Loucy (cell line): Measurements from ENCODE around the gene C10orf105.

Source experiments
- H2AFZ ChIP-seq: fragments of 200-600 bp; sonication (generic); 2 replicates; pipeline ENCODE4 v1.6.0; 2016; ENCODE audit warnings: antibody characterized with exemption, mild to moderate bottlenecking, low read length, moderate library complexity
- H3F3A ChIP-seq: fragments of 200-600 bp; 2 replicates; pipeline ENCODE4 v1.6.0; 2016; ENCODE audit warnings: antibody characterized with exemption, low read depth, mild to moderate bottlenecking
- H3K27me3 ChIP-seq: fragments of 200-600 bp; sonication (generic); 2 replicates; pipeline ENCODE4 v1.6.1; 2014; ENCODE audit warnings: low read length, mild to moderate bottlenecking; ENCODE audit not compliant: insufficient read depth, poor library complexity, severe bottlenecking
- H3K36me3 ChIP-seq: fragments of 200-600 bp; sonication (generic); 2 replicates; pipeline ENCODE4 v1.6.1; 2016; ENCODE audit warnings: low read length; ENCODE audit not compliant: insufficient read depth
- H3K4me1 ChIP-seq: fragments of 200-600 bp; sonication (generic); 2 replicates; pipeline ENCODE4 v1.5.1; 2014; ENCODE audit warnings: low read length, mild to moderate bottlenecking; ENCODE audit not compliant: insufficient read depth, poor library complexity, severe bottlenecking
- H3K4me2 ChIP-seq: fragments of 200-600 bp; sonication (generic); 2 replicates; pipeline ENCODE4 v1.6.0; 2014; ENCODE audit warnings: antibody characterized with exemption, low read length, low read depth, mild to moderate bottlenecking; ENCODE audit not compliant: poor library complexity, severe bottlenecking
- H3K4me3 ChIP-seq: fragments of 200-600 bp; sonication (generic); 2 replicates; pipeline ENCODE4 v1.5.1; 2014; ENCODE audit warnings: low read length, mild to moderate bottlenecking, mixed read lengths; ENCODE audit not compliant: poor library complexity, severe bottlenecking
- H3K79me2 ChIP-seq: fragments of 200-600 bp; sonication (generic); 2 replicates; pipeline ENCODE4 v1.6.1; 2014; ENCODE audit warnings: low read length; ENCODE audit not compliant: insufficient read depth
- H3K9ac ChIP-seq: fragments of 200-600 bp; sonication (generic); 2 replicates; pipeline ENCODE4 v1.6.0; 2014; ENCODE audit warnings: mild to moderate bottlenecking, low read depth, low read length, moderate library complexity; ENCODE audit not compliant: poor library complexity, severe bottlenecking
- H3K9me2 ChIP-seq: fragments of 200-600 bp; sonication (generic); replicated peaks from 2 replicates; pipeline ENCODE4 v1.6.1; 2016; ENCODE audit warnings: low read depth, low read length, mixed read lengths
- H3K9me3 ChIP-seq: fragments of 200-600 bp; sonication (generic); 2 replicates; pipeline ENCODE4 v1.6.1; 2014; ENCODE audit warnings: mild to moderate bottlenecking, antibody characterized with exemption, low read length, low read depth; ENCODE audit not compliant: insufficient read depth
- H4K20me1 ChIP-seq: fragments of 200-600 bp; sonication (generic); 2 replicates; pipeline ENCODE4 v1.6.0; 2014; ENCODE audit warnings: antibody characterized with exemption, low read length, mild to moderate bottlenecking; ENCODE audit not compliant: insufficient read depth, poor library complexity, severe bottlenecking
- EZH2phosphoT487 ChIP-seq: fragments of 200-600 bp; IDR thresholded peaks from 2 replicates; pipeline ENCODE4 v1.6.1; 2018; ENCODE audit warnings: antibody characterized with exemption, mild to moderate bottlenecking, moderate library complexity, borderline replicate concordance
- TF ChIP-seq, protein P1 (sequence below): fragments of 200-600 bp; sonication (generic); conservative IDR thresholded peaks from 2 replicates; pipeline ENCODE4 v1.5.1; 2014; ENCODE audit warnings: mild to moderate bottlenecking, antibody characterized with exemption, low read length

C10orf105 gene

DNA sequence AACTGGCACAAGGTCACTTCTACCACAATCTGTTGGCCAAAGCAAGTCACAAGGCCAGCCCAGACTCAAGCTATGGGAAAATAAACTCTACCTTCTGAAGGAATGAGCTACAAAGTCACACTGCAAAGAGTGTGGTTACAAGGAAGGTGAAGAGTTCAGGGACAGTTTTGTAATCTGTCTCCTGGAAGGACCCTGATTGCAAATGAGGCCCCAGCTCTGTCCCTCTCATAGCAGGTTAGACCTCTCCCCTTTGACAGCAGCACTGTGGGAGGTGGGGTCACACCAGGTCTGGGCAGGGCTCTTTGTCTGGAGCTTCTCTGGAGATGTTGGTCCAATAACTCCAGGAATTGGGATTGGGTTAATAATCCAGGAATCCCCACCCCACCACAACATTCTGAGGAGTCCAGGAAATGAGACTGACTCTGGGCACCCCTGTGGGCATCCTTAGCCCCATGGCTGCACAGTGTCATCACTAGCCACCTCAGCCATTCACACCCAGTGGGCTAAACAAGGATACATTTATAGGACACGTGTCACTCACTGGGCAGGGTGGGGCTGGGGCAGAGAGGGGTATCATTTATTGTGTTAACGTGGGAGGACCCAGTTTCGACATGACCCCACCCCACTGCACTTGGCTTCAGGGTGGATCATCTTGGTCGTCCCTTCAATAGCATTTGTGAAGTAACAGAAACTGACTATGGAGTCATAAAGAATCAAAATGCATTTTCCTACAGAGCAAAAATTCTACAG lies 23.7 kb upstream of the C10orf105 start:
- Histone ChIP-seq H3K79me2 (no peaks in the 10 kb centered on the region), H3K4me3 (no peak overlapping the region), H3K9me3 (no peaks in the 10 kb centered on the region), H3K9ac (no peak overlapping the region), H3K4me1 (peaks cover 63% of the 10 kb centered on the region), H3K4me2 (no peak overlapping the region), H3K27me3 (no peaks in the 10 kb centered on the region), H3K9me2 (no peaks in the 10 kb centered on the region), H3F3A (no peaks in the 10 kb centered on the region), H4K20me1 (no peaks in the 10 kb centered on the region), H3K36me3 (no peaks in the 10 kb centered on the region), H2AFZ (no peak overlapping the region)
- TF ChIP-seq EZH2phosphoT487, result no peak
- TF ChIP-seq, protein P1, sequence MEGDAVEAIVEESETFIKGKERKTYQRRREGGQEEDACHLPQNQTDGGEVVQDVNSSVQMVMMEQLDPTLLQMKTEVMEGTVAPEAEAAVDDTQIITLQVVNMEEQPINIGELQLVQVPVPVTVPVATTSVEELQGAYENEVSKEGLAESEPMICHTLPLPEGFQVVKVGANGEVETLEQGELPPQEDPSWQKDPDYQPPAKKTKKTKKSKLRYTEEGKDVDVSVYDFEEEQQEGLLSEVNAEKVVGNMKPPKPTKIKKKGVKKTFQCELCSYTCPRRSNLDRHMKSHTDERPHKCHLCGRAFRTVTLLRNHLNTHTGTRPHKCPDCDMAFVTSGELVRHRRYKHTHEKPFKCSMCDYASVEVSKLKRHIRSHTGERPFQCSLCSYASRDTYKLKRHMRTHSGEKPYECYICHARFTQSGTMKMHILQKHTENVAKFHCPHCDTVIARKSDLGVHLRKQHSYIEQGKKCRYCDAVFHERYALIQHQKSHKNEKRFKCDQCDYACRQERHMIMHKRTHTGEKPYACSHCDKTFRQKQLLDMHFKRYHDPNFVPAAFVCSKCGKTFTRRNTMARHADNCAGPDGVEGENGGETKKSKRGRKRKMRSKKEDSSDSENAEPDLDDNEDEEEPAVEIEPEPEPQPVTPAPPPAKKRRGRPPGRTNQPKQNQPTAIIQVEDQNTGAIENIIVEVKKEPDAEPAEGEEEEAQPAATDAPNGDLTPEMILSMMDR, result no peak

DNA sequence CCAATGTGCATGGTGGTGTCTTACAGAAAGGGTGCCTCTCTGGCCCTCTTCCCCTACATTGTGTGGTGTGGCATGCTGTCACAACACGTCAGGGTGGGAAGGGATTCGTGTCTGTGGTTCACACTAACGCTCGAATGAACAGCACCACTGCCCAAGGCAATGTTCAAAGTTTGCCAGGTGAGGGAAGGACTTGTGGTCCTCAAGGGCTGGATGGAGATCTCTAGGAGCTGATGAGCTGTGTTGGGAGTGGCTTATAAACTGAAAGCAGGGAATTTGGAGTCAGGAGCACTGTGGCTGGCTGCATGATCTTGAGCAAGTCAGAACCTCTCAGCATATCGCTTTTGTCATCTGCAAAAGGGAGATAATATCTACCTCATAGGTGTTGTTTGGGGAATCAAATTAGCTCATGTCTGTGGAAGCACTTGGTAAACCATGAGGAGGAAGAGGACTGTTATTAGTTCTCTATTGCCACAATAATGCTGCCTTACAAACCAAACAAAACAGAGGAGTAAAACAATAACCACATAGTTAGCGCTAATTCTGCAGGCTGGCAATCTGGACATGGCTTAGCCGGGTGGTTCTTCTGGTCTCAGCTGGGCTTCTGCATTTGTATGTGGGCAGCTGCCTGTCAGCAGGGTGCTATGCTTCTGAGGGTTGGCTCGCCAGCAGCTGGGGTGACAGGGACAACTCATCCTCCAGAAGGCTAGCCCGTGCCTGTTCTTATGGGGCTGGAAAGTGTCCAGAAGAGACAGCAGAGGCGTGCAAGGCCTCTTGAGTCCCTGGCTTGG lies 22.9 kb upstream of the C10orf105 start:
- Histone ChIP-seq H3K27me3 (no peaks in the 10 kb centered on the region), H3K9ac (no peak overlapping the region), H3K4me1 (peaks cover 63% of the 10 kb centered on the region), H3F3A (no peaks in the 10 kb centered on the region), H3K36me3 (no peaks in the 10 kb centered on the region), H3K79me2 (no peaks in the 10 kb centered on the region), H3K9me2 (no peaks in the 10 kb centered on the region), H3K4me3 (no peak overlapping the region), H3K4me2 (no peak overlapping the region), H3K9me3 (no peaks in the 10 kb centered on the region), H2AFZ (no peak overlapping the region), H4K20me1 (no peaks in the 10 kb centered on the region)
- no peak for TF ChIP-seq EZH2phosphoT487
- TF ChIP-seq, protein P1, result no peak

DNA sequence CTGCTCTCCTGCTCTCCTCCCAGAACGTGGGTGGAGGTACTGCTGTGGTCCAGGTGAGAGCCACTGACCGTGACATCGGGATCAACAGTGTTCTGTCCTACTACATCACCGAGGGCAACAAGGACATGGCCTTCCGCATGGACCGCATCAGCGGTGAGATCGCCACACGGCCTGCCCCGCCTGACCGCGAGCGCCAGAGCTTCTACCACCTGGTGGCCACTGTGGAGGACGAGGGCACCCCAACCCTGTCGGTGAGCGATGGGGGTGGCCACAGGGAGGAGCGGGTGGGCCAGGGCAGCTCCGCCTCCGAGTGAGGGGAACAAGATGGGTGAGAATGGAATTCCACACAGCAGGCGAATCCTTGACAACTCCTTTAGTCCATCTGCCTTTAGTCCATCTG lies 22.1 kb upstream of the C10orf105 start:
- Histone ChIP-seq H3F3A (no peaks in the 10 kb centered on the region), H3K9me3 (no peaks in the 10 kb centered on the region), H3K4me3 (no peak overlapping the region), H3K4me1 (peaks cover 63% of the 10 kb centered on the region), H2AFZ (no peak overlapping the region), H3K36me3 (no peaks in the 10 kb centered on the region), H4K20me1 (no peaks in the 10 kb centered on the region), H3K79me2 (no peaks in the 10 kb centered on the region), H3K27me3 (no peaks in the 10 kb centered on the region), H3K9ac (peak overlapping the region; percentile 43), H3K4me2 (peak overlapping the region; percentile 59), H3K9me2 (no peaks in the 10 kb centered on the region)
- TF ChIP-seq, protein P1, result no peak
- TF ChIP-seq EZH2phosphoT487, result no peak
